ENCODE results near the gene NFKBIB. TPM values are rescaled to one million over a fixed set of nuclear protein-coding genes. Genes with fewer than 3 reads are reported as not detected.

Gene NFKBIB
- total RNA-seq, 2 experiments from 2014 or later, result 49.6 to 53.4 TPM

DNA sequence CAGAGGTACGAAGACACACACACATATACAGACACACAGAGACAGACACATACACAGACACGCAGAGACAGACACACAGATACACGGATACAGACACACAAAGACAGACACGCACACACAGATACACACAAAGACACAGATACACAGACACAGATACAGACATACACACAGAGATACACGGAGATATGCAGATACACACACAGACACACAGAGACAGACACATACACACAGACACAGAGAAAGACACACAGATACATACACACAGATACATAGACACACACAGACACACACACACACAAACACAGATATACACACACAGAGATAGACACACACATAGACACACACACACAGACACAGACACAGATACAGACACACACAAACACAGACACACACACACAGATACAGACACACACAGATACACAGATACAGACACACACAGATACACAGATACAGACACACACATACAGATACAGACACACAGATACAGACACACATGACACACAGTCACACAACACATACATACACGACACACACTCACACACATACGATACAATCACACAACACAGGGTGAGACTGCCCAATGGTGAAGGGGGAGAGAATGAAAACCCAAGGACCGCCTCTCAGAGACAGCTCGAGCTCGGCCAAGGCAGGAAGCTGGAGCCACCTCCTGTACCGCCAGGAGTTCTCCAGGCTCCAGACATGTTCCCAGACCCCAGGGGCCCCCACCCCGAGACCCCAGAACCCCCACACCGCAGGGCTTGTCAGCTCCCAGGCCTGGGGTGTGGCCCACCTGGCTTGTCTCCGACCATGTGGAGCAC lies 21.0 kb downstream of the NFKBIB start:
- no peaks in the 10 kb centered on the region for H3K27me3 Mint-ChIP-seq
- ChIA-PET CTCF (interaction anchor here (0.7 kb wide), 1 partner anchor 73 kb away, joined by 3 read pairs; no protein-coding TSS in a partner anchor), POLR2A (no interaction called here)
- H3K27ac Mint-ChIP-seq, result no peak overlapping the region
- intact Hi-C loops (cut with micrococcal nuclease), result no loop called here
- H3K4me3 Mint-ChIP-seq, result no peak overlapping the region
- H3K9me3 Mint-ChIP-seq, result no peaks in the 10 kb centered on the region
- peaks cover 17% of the 10 kb centered on the region for H3K36me3 Mint-ChIP-seq
- no peak for DNase-seq
- no peaks in the 10 kb centered on the region for H3K4me1 Mint-ChIP-seq (ENCODE audit: low read depth)

DNA sequence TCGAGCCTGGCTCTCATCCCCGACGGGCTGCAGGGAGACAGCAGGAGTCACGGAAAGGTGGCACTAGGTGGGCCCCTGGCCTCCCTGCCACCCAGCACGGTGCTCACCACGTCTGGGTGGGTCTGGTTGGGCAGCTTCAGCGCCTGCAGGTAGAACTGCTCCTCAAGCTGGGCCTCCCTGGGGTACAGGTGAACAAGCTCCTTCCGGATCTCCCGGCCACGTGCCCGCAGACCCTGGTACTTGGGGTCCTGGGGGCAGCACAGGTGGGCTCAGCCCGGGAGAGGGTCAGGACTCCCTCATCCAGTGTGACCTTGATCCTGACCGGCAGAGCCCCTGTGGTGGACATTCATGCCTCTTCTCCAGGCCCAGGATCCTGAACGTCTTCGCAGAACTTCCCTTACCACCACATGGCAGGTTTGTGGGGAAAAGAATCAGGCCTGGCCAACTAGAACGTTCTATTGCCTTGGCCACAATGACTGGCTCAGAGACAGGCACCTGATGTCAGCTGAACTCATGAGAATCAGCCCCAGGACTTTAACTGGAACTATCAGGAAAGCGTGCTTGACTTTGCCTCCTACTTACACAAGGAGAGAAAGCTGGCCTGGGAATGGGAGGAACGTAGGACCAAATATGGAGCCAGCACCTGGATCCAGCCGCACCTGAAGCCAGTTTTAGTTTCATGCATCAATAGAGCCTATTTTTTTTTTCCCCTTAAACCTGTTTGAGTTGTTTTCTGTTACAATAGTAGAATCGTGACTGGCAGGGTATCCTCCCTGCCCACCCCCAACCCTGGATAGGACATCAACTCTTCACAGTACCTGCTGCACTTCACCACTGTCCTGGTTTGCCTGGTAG lies 21.9 kb downstream of the NFKBIB start:
- CTCF ChIA-PET, result interaction anchor here (0.7 kb wide), 1 partner anchor 74 kb away, joined by 3 read pairs; no protein-coding TSS in a partner anchor

GRCh38 chr19:38922482-38922881 lies 22.7 kb downstream of the NFKBIB start:
- POLR2A ChIA-PET, result no interaction called here
- H3K36me3 Mint-ChIP-seq, result peaks cover 17% of the 10 kb centered on the region
- H3K4me1 Mint-ChIP-seq (ENCODE audit: low read depth), result no peaks in the 10 kb centered on the region
- H3K27ac Mint-ChIP-seq, result no peak overlapping the region
- H3K27me3 Mint-ChIP-seq, result no peaks in the 10 kb centered on the region
- intact Hi-C loops (cut with micrococcal nuclease), result no loop called here
- DNase-seq, result no peak
- H3K4me3 Mint-ChIP-seq, result no peak overlapping the region
- CTCF ChIA-PET, result no interaction called here
- H3K9me3 Mint-ChIP-seq, result no peaks in the 10 kb centered on the region

More for the DNA sequence above, 21.9 kb downstream of the NFKBIB start:
- POLR2A ChIA-PET, result no interaction called here
- Mint-ChIP-seq H3K27me3 (no peaks in the 10 kb centered on the region), H3K4me1 (ENCODE audit: low read depth) (no peaks in the 10 kb centered on the region), H3K9me3 (no peaks in the 10 kb centered on the region), H3K27ac (no peak overlapping the region), H3K36me3 (peaks cover 17% of the 10 kb centered on the region), H3K4me3 (no peak overlapping the region)
- no peak for DNase-seq
- intact Hi-C loops (cut with micrococcal nuclease), result no loop called here

DNA sequence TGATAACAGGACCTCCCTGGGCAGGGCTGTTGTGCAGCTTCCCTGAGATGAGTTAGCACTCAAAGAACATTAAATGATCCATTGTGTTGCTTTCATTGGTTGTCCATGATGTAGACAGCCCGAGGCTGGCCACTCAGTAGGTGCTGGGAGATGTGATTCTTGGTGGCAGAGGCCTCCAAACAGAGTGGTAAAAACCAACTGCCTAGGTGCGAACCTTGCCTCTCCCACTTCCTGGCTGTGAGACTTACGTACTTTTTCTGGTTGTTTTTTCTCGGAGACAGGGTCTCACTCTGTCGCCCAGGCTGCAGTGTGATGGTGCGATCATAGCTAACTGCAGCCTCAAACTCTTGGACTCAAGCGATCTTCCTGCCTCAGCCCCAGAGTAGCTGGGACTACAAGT lies 24.6 kb downstream of the NFKBIB start:
- ChIA-PET CTCF (interaction anchor here (0.6 kb wide), 1 partner anchor 38 kb away, joined by 3 read pairs; no protein-coding TSS in a partner anchor), POLR2A (no interaction called here)
- Mint-ChIP-seq H3K27me3 (no peaks in the 10 kb centered on the region), H3K27ac (no peak overlapping the region), H3K36me3 (peaks cover 17% of the 10 kb centered on the region), H3K9me3 (no peaks in the 10 kb centered on the region), H3K4me3 (no peak overlapping the region), H3K4me1 (ENCODE audit: low read depth) (peaks cover 14% of the 10 kb centered on the region)
- DNase-seq, result no peak
- intact Hi-C loops (cut with micrococcal nuclease), result no loop called here

- Mint-ChIP-seq H3K4me1 (ENCODE audit: low read depth) (peaks cover 34% of the 10 kb centered on the region), H3K4me3 (peak overlapping the region; percentile 94), H3K9me3 (no peaks in the 10 kb centered on the region), H3K27me3 (no peaks in the 10 kb centered on the region), H3K36me3 (peaks cover 20% of the 10 kb centered on the region), H3K27ac (peak overlapping the region; percentile 63)
- intact Hi-C loops (cut with micrococcal nuclease), result no loop called here
- DNase-seq, result no peak
- ChIA-PET POLR2A (no interaction called here), CTCF (interaction anchor here (0.6 to 2.8 kb wide), 5 partner anchors 41 to 285 kb away, joined by 3 to 22 read pairs (median 4); partner anchors contain the start of gene ACTN4)
Observed at GRCh38 chr19:38928391-38929001, 28.7 kb downstream of the NFKBIB start.

DNA sequence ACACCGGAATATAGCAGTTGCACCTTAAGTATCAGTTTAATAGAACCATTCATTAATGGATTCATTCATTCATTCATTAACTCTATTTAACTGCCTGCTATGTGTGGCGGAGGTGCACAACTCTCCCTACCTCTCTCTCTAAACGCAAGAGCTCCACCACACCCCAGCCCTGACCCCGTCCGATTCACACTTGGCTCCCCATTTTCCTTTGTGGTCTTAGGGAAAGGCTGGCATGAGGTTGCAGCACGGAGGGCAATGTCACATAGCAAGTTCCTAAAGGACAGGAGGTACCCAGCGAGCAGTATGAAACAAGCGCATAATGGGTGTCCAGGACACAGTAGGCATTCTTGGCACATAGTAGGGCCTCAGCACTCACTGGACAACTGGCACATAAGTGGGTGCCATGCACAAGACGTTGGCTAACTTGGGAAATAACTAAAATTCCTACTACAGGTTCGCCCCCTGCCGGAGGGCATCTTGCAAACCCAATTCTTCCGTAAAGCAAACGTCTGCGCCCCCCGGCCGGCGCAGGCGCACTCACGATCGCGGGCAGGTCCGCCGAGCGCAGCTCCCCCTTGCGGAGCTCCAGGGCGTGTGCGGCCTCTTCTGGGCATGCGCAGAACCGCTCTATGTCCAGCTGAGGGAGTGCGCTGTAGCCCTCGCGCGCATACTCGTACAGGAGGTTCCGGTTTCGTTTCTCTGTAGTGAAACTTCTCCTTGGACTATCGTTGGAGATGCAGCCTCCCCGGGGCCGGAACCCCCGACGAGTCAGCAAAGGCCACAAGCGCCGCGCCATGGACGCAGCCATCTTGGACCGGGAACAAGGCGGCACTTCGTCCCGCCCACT lies 30.4 kb downstream of the NFKBIB start, which contains the start of gene SARS2:
TSS of gene SARS2 (minus strand) at position 835 of the 847 bp plus-strand sequence. CDS start at position 808, 27 bp downstream.
- H3K27ac Mint-ChIP-seq, result peak within 1 kb of the TSS; percentile 96
- H3K4me1 Mint-ChIP-seq (ENCODE audit: low read depth), result peaks cover 34% of the 10 kb centered on the region
- no peaks in the 10 kb centered on the region for H3K27me3 Mint-ChIP-seq
- peaks cover 7% of the 10 kb centered on the region for H3K9me3 Mint-ChIP-seq
- peak; percentile 95 for DNase-seq
- ChIA-PET CTCF (interaction anchor here (0.6 to 2.8 kb wide), 69 partner anchors 10 to 556 kb away, joined by 3 to 56 read pairs (median 4); partner anchors contain the start of genes ACTN4, CAPN12, EIF3K and FAM98C), POLR2A (interaction anchor here (0.6 to 2.0 kb wide), 10 partner anchors 23 to 536 kb away, joined by 3 to 6 read pairs (median 4); partner anchors contain the start of genes ACTN4, ECH1, EIF3K and HNRNPL)
- intact Hi-C loops (cut with micrococcal nuclease), result loop anchor here (1.0 to 10.0 kb wide), 8 partner anchors 31 to 527 kb away; partner anchors contain the start of genes ACTN4, EIF3K, FAM98C and MAP4K1
- peaks cover 27% of the 10 kb centered on the region for H3K36me3 Mint-ChIP-seq
- peak within 1 kb of the TSS; percentile 94 for H3K4me3 Mint-ChIP-seq

DNA sequence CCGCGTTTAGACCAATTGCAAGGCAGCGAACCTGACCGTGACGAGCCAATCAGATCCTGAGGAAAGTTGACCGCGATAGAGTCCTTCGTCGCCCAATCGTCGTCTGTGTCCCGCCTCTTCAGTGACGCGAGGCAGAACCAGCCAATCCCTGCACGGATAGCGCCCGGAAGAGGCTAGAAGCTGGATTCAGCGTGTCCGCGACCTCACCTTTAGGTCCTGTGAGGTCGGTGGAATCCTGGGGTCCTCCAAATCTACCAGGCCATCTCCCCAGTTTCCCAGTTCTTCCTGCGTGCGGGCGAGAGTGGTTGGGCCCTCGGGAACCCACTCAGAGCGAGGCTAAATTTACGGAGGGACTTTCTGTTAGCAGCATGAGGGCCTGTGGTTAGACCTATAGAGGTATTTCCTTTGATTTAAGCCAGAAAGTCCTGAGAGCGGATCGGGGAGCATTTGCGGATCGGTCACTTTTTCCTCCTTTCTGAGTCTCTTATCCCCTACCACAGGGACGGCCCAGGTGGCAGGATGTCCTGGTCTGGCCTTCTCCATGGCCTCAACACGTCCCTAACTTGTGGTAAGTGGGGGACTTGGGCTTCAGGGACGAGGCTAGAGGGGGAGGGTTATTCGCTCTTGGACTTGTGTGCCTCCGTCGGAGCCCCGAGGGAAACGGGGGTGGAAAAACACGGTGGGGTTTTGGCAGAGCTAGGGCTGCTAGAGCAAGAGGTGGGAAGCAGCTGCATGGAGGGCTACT lies 31.2 kb downstream of the NFKBIB start, which contains the start of gene MRPS12:
TSS of gene MRPS12 (plus strand) at position 169 of the 745 bp plus-strand sequence. CDS start at position 520, 351 bp downstream.
- peaks cover 7% of the 10 kb centered on the region for H3K9me3 Mint-ChIP-seq
- H3K4me3 Mint-ChIP-seq, result peak within 1 kb of the TSS; percentile 94
- H3K4me1 Mint-ChIP-seq (ENCODE audit: low read depth), result peaks cover 34% of the 10 kb centered on the region
- H3K36me3 Mint-ChIP-seq, result peaks cover 27% of the 10 kb centered on the region
- intact Hi-C loops (cut with micrococcal nuclease), result loop anchor here (1.0 to 10.0 kb wide), 8 partner anchors 32 to 528 kb away; partner anchors contain the start of genes ACTN4, EIF3K, FAM98C and MAP4K1
- H3K27me3 Mint-ChIP-seq, result no peaks in the 10 kb centered on the region
- CTCF ChIA-PET, result interaction anchor here (0.6 to 2.8 kb wide), 67 partner anchors 10 to 557 kb away, joined by 3 to 56 read pairs (median 4); partner anchors contain the start of genes ACTN4, CAPN12, ECH1 and EIF3K
- H3K27ac Mint-ChIP-seq, result peak within 1 kb of the TSS; percentile 96
- POLR2A ChIA-PET, result interaction anchor here (0.9 to 2.0 kb wide), 9 partner anchors 24 to 537 kb away, joined by 3 to 6 read pairs (median 4); partner anchors contain the start of genes ACTN4, ECH1, HNRNPL and NFKBIB
- peak; percentile 99 for DNase-seq

DNA sequence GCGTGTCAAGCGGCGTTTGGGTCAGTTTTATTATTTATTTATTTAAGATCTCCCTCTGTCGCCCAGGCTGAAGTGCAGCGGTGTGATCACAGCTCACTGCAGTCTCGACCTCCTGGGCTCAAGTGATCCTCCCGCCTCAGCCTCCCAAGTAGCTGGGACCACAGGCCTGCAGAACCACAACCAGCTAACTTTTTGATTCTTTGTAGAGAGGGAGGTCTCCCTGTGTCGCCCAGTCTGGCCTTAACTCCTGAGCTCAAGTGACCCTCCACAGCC lies 31.7 kb downstream of the NFKBIB start:
- intact Hi-C loops (cut with micrococcal nuclease), result loop anchor here (5.0 to 10.0 kb wide), 2 partner anchors 317 to 419 kb away; partner anchors contain the start of genes EIF3K and MAP4K1
- no peak for DNase-seq
- CTCF ChIA-PET, result interaction anchor here (0.7 to 2.8 kb wide), 11 partner anchors 9 to 528 kb away, joined by 3 to 25 read pairs (median 10); partner anchors contain the start of genes ACTN4, ECH1 and FAM98C
- H3K4me3 Mint-ChIP-seq, result peak overlapping the region; percentile 94
- H3K27ac Mint-ChIP-seq, result peak overlapping the region; percentile 96
- H3K36me3 Mint-ChIP-seq, result peaks cover 27% of the 10 kb centered on the region
- POLR2A ChIA-PET, result interaction anchor here (1.1 to 2.0 kb wide), 3 partner anchors 82 to 284 kb away, joined by 3 to 5 read pairs (median 4); partner anchors contain the start of genes ACTN4 and HNRNPL
- peaks cover 7% of the 10 kb centered on the region for H3K9me3 Mint-ChIP-seq
- no peaks in the 10 kb centered on the region for H3K27me3 Mint-ChIP-seq
- peaks cover 34% of the 10 kb centered on the region for H3K4me1 Mint-ChIP-seq (ENCODE audit: low read depth)

- Mint-ChIP-seq H3K27ac (no peak overlapping the region), H3K9me3 (peaks cover 7% of the 10 kb centered on the region), H3K4me1 (ENCODE audit: low read depth) (peaks cover 34% of the 10 kb centered on the region), H3K4me3 (peak overlapping the region; percentile 28), H3K36me3 (peaks cover 27% of the 10 kb centered on the region), H3K27me3 (no peaks in the 10 kb centered on the region)
- CTCF ChIA-PET, result interaction anchor here (0.6 to 2.8 kb wide), 8 partner anchors 23 to 529 kb away, joined by 3 to 17 read pairs (median 5); partner anchors contain the start of genes ECH1 and FAM98C
- POLR2A ChIA-PET, result interaction anchor here (1.2 kb wide), 1 partner anchor 198 kb away, joined by 3 read pairs; no protein-coding TSS in a partner anchor
- intact Hi-C loops (cut with micrococcal nuclease), result loop anchor here (5.0 to 10.0 kb wide), 2 partner anchors 318 to 420 kb away; partner anchors contain the start of genes EIF3K and MAP4K1
- DNase-seq, result peak; percentile 42
Observed at GRCh38 chr19:38932425-38933179, 32.8 kb downstream of the NFKBIB start.

All from activated CD4-positive, alpha-beta memory T cell treated with anti-CD3 and anti-CD28 coated beads for 36 hours (primary cell).